DOHH2 (cell line): ENCODE measurements around the gene PCSK5.

ENCODE experiments used
- H3F3A ChIP-seq: fragments of 200-600 bp; sonication (generic), shearing (Covaris generic); 2 replicates; pipeline ENCODE4 v1.6.0; 2016; ENCODE audit warnings: antibody characterized with exemption, mild to moderate bottlenecking; ENCODE audit not compliant: control insufficient read depth, insufficient read depth
- H3K27ac ChIP-seq: fragments of 200-600 bp; sonication (generic); 2 replicates; pipeline ENCODE4 v1.5.1; 2014; ENCODE audit warnings: low read depth, mild to moderate bottlenecking, low read length, moderate library complexity
- H3K27me3 ChIP-seq: fragments of 200-600 bp; sonication (generic); 2 replicates; pipeline ENCODE4 v1.6.1; 2014; ENCODE audit warnings: mild to moderate bottlenecking, low read length, mixed read lengths; ENCODE audit not compliant: control insufficient read depth
- H3K36me3 ChIP-seq: fragments of 200-600 bp; sonication (generic); 2 replicates; pipeline ENCODE4 v1.6.1; 2014; ENCODE audit warnings: mild to moderate bottlenecking, low read length, moderate library complexity, mixed read lengths; ENCODE audit not compliant: control insufficient read depth
- H3K4me1 ChIP-seq: fragments of 200-600 bp; sonication (generic); 2 replicates; pipeline ENCODE4 v1.6.1; 2014; ENCODE audit warnings: mild to moderate bottlenecking, low read length, mixed read lengths; ENCODE audit not compliant: control insufficient read depth
- H3K4me2 ChIP-seq: fragments of 200-600 bp; sonication (generic); 2 replicates; pipeline ENCODE4 v1.6.0; 2014; ENCODE audit warnings: mild to moderate bottlenecking, low read length, moderate library complexity
- H3K4me3 ChIP-seq: fragments of 200-600 bp; sonication (generic); 2 replicates; pipeline ENCODE4 v1.5.1; 2014; ENCODE audit warnings: mild to moderate bottlenecking, low read length, mixed read lengths
- H3K79me2 ChIP-seq: fragments of 200-600 bp; sonication (generic); 2 replicates; pipeline ENCODE4 v1.6.1; 2014; ENCODE audit warnings: mild to moderate bottlenecking, low read length, mixed read lengths; ENCODE audit not compliant: control insufficient read depth
- H3K9me2 ChIP-seq: fragments of 200-600 bp; sonication (generic); replicated peaks from 2 replicates; pipeline ENCODE4 v1.6.1; 2014; ENCODE audit warnings: mild to moderate bottlenecking, low read length, mixed read lengths; ENCODE audit not compliant: control insufficient read depth
- H3K9me3 ChIP-seq: fragments of 200-600 bp; sonication (generic); 2 replicates; pipeline ENCODE4 v1.6.1; 2014; ENCODE audit warnings: antibody characterized with exemption, low read length, mixed read lengths; ENCODE audit not compliant: control insufficient read depth, insufficient read depth
- H4K20me1 ChIP-seq: fragments of 200-600 bp; sonication (generic); 2 replicates; pipeline ENCODE4 v1.6.0; 2014; ENCODE audit warnings: low read depth, mild to moderate bottlenecking, antibody characterized with exemption, low read length, moderate library complexity; ENCODE audit not compliant: control insufficient read depth, insufficient read depth
- EZH2phosphoT487 ChIP-seq: fragments of 200-600 bp; sonication (generic); IDR thresholded peaks from 2 replicates; pipeline ENCODE4 v1.6.1; 2017; ENCODE audit warnings: borderline replicate concordance, mild to moderate bottlenecking, antibody characterized with exemption, low read length, moderate library complexity, mixed read lengths
- TF ChIP-seq, protein P1 (sequence below): fragments of 200-600 bp; sonication (generic); IDR thresholded peaks from one replicate; pipeline ENCODE4 v1.5.1; 2014; ENCODE audit warnings: antibody characterized with exemption, mild to moderate bottlenecking, low read depth, low read length; ENCODE audit not compliant: poor library complexity, severe bottlenecking

Gene PCSK5

DNA sequence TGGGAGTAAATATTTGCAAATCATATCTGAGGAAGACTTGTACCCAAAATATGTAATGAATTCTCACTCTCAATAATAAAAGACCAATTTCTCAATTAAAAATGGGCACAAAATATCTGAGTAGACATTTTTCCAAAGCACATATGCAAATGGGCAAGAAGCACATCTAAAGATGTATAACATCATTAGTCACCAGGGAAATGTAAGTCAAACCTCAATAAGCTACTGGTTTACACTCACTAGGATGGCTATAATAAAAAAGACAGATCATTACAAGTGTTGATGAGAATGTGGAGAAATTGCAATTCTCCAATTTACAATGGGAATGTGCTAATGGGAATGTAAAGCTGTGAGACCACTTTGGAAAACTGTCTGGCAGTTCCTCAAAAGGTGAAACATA is 13.9 kb downstream of the PCSK5 start:
- no peaks in the 10 kb centered on the region for H3K4me1 ChIP-seq
- no peaks in the 10 kb centered on the region for H3K36me3 ChIP-seq
- no peaks in the 10 kb centered on the region for H3K79me2 ChIP-seq
- no peaks in the 10 kb centered on the region for H3F3A ChIP-seq
- no peaks in the 10 kb centered on the region for H3K9me3 ChIP-seq
- no peaks in the 10 kb centered on the region for H4K20me1 ChIP-seq
- no peak overlapping the region for H3K27ac ChIP-seq
- H3K27me3 ChIP-seq = no peaks in the 10 kb centered on the region
- H3K4me2 ChIP-seq = no peak overlapping the region
- H3K9me2 ChIP-seq = no peaks in the 10 kb centered on the region
- TF ChIP-seq, protein P1, sequence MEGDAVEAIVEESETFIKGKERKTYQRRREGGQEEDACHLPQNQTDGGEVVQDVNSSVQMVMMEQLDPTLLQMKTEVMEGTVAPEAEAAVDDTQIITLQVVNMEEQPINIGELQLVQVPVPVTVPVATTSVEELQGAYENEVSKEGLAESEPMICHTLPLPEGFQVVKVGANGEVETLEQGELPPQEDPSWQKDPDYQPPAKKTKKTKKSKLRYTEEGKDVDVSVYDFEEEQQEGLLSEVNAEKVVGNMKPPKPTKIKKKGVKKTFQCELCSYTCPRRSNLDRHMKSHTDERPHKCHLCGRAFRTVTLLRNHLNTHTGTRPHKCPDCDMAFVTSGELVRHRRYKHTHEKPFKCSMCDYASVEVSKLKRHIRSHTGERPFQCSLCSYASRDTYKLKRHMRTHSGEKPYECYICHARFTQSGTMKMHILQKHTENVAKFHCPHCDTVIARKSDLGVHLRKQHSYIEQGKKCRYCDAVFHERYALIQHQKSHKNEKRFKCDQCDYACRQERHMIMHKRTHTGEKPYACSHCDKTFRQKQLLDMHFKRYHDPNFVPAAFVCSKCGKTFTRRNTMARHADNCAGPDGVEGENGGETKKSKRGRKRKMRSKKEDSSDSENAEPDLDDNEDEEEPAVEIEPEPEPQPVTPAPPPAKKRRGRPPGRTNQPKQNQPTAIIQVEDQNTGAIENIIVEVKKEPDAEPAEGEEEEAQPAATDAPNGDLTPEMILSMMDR = no peak
- TF ChIP-seq EZH2phosphoT487 = no peak
- no peak overlapping the region for H3K4me3 ChIP-seq

DNA sequence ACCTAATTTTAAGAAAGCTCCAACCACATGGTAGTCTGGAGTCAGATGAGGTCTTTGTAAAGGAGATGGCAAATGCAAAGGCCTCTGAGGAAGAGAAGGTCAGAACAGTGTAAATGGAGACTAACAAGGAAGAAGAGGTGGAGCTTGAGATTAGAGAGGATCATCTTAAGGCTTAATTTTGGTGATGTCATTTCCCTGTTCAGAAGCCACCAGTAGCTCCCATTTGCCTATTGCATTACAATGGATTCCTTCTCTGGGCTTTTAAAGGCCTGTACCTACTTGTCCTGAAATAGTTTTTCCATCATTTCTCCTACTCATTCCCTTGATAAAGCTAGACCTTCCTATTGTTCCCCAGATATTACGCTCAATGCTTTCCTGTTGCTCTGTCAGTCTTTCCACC is 16.1 kb downstream of the PCSK5 start:
- TF ChIP-seq, protein P1 = no peak
- no peak for TF ChIP-seq EZH2phosphoT487
- H3K9me2 ChIP-seq = no peaks in the 10 kb centered on the region
- no peaks in the 10 kb centered on the region for H3K36me3 ChIP-seq

DNA sequence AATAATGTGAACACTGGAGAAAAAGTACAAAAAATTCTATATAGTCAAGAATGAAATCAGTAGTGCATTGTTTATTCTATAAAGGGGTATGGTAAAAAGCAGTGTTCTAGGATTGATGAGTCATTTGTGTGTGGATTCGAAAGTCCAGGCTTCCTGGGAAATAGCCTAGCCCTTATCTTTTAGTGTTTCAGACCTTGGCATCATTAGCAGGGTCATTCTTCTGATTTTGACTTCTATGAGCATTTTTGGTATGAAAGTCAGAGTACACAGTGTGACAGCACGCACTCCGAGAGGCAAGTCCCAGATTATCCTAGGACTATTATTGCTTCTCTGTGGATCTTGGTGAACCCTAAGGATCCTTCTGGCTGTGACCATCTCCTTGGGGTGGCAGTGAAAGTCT is 16.9 kb downstream of the PCSK5 start:
- Histone ChIP-seq H4K20me1 (no peaks in the 10 kb centered on the region), H3F3A (no peaks in the 10 kb centered on the region), H3K9me3 (no peaks in the 10 kb centered on the region), H3K4me2 (no peak overlapping the region), H3K79me2 (no peaks in the 10 kb centered on the region), H3K4me3 (no peak overlapping the region), H3K27ac (no peak overlapping the region), H3K9me2 (no peaks in the 10 kb centered on the region), H3K36me3 (no peaks in the 10 kb centered on the region), H3K4me1 (no peaks in the 10 kb centered on the region), H3K27me3 (no peaks in the 10 kb centered on the region)
- TF ChIP-seq, protein P1 = no peak
- no peak for TF ChIP-seq EZH2phosphoT487

More for the DNA sequence above, 16.1 kb downstream of the PCSK5 start:
- Histone ChIP-seq H3K27ac (no peak overlapping the region), H3K4me2 (no peak overlapping the region), H3K79me2 (no peaks in the 10 kb centered on the region), H3K4me3 (no peak overlapping the region), H4K20me1 (no peaks in the 10 kb centered on the region), H3F3A (no peaks in the 10 kb centered on the region), H3K9me3 (no peaks in the 10 kb centered on the region), H3K4me1 (no peaks in the 10 kb centered on the region), H3K27me3 (no peaks in the 10 kb centered on the region)

DNA sequence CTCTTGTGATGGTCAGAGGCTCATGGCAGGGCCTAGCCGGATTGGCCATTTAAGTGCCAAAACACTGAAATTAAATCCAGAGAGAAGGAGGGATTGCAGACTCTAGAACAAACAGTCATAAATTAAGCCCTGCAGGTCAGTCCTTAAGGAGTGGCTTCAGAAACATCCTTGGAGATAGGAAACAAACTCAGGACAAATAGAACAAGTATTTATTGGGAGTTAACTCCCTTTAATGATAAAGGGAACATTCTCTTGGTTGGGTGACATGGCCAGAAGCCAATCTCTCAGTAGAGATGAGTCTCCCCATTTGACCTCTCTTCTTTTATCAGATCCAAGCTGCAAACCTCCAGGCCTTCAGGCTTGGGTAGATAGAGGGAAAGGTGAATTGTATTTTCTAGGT is 17.4 kb downstream of the PCSK5 start:
- no peaks in the 10 kb centered on the region for H4K20me1 ChIP-seq
- H3K27me3 ChIP-seq = no peaks in the 10 kb centered on the region
- no peaks in the 10 kb centered on the region for H3K9me3 ChIP-seq
- H3K36me3 ChIP-seq = no peaks in the 10 kb centered on the region
- no peak overlapping the region for H3K27ac ChIP-seq
- no peaks in the 10 kb centered on the region for H3K9me2 ChIP-seq
- no peaks in the 10 kb centered on the region for H3K79me2 ChIP-seq
- H3K4me1 ChIP-seq = no peaks in the 10 kb centered on the region
- no peak overlapping the region for H3K4me2 ChIP-seq
- H3K4me3 ChIP-seq = no peak overlapping the region
- no peaks in the 10 kb centered on the region for H3F3A ChIP-seq
- no peak for TF ChIP-seq EZH2phosphoT487
- TF ChIP-seq, protein P1 = no peak
